NCI-H524 (cell line): ENCODE measurements around the gene MEIS2.

Experiments used
- DNase-seq, 2 experiments: peaks; one replicate each; lab custom pipeline; 2025; lab: John Stamatoyannopoulos, UW

MEIS2 gene

DNA sequence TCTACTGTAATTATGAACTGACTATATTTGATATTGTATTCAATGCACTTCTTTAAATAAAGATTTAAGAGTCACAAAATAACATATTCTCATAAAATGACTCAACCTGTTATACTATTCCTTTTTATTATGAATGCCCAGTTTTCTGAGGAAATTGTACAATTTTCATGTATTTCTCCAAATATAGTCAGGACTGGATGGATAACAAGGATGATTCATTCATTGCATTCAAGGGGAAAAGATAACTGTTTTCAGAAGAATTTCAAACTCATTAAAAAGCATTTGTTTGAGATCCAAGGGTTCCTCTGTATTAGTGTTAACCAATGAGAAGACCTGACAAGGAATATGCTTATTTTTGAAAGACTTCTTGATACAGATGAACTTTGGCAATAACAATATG is 163.7 kb downstream of the MEIS2 start:
- no peak for DNase-seq

DNA sequence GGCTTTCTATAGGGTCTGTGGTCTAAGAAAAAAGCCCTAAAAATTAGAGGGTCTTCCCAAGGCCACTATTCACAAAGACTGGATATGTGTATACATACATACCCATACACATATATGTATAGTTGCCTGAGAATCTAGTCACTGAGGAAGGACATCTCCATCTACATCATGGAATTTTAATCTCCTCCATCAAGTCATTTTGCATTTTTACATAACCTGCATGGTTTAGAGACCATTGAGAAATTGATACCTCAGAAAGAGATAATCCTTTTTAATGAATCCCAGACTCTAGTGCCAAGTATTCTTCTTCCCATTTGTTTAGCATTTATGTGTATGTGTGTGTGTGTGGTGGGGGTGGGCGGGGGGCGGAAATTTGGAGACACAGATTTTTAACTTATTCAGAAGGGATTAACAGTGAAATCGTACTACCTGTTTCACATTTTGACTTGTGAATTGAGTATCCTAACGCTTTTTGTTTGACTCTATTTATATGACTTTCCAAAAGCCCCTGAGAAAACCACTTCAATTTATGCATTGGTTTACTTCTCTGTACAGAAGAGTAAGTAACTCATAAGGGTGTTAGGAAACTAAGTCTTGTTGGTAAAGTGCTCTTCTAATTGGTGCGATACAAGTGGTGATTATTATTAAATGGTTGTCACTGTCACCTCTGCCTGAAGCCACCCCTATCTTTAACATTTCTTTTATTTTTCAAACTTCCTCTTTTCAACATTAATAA is 166.9 kb downstream of the MEIS2 start:
- DNase-seq: peak in 1 of 2 experiments; percentile 30

DNA sequence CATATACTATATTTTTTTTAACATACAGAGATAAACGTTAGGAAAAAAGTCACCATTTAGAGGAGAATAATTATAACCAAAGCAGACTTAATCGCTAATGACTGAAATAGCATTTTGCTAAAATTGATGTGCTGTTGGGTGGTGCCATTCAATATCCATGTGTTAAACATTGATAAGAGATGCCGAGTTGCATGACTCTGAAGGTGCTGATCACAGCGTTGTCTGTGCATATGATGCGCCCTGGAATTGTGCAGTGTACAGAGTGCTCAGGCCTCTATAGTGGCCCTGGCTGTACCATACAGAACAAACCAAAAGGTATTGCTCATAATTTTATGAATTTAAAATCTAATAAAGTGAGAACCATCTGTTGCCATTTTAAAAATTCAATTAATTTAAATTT is 168.3 kb downstream of the MEIS2 start:
- DNase-seq: no peak

DNA sequence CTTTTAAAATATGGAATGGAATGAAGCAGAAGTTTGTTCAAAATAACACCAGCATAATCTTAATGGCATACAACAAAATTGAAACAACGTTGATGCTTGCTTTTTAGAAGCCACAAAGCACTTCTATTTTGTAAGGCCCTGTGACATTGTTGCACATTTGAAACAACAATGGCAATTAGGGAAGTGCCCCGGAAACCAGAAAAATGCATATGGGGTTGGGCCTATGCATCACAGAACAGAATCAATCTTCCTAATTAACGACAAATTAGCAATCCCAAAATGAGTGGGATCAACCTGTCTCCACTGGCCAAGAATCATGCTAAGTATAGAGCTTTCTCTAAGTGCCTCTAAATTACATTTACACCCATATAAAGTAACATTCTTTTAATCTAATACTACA is 168.9 kb downstream of the MEIS2 start:
- DNase-seq: no peak

DNA sequence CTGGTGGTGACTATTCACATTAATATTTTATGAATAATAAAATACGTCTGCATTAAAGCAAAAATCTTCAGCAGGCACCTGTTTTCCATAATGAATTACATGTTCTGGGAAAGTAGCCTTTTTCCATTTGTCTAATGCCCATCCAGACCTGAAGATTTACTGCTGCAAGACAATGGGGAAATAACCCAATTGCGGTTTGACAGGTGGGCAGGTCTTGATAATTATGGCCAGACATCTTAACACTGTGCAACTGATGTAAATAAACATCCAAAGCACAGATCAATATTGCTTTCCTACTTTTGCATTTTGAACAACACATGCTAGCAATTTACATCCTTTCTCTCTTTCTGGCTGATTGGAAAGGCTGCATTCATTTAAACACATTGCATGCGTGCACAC is 173.9 kb downstream of the MEIS2 start:
- no peak for DNase-seq

DNA sequence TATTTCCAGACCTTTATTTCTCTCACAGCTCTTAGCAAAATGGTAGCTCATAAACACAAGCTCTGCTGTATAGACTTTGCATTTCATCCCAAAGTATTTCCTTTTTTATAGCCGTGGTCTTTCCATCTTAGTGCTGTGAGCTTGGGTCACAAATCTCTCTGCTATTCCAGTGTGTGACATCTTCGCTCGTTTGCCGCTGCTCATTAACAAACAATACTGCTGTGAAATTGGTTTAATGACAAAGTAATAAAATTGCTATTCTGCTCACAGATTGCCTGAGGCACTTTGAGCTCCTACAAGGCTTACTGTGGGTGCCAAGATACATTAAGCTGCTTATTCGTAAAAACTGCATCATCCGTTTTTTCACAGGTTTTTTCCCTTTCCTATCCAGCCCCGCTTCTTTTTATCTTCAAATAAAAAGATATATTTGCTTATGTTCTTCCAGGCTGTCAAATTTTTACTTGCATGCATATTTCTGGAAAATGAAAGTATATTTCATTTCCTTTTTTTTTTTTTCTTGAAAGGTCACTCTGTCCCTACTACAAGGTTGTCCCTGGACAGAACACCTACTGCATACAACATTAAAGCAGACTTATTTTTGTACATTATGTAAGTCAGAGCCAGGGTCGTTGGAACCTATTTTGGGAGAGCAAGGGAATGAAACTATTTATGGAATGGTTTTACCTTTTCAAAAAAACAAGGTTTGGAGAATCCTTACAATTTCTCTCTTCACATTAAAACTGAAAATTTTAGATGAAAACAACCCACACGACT is 174.5 kb downstream of the MEIS2 start:
- DNase-seq: no peak

DNA sequence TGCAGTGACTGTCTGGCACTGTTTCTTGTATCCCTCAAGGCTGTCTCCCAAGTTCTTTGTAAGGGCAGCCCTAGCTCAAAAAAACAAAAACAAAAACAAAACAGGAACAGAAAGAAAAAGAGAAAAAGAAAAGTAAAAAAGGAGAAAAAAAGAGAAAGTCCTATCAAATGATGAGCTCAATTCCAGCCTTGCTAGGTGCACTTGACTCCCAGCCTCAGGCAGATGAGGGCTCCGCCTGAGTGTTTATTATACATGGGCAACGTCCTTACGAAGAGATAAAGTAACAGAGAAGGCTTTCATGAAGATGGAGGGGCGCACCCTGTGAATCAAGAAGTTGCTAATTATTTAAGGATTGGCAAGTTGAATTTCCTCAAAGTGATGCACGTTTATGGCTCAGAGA is 175.3 kb downstream of the MEIS2 start:
- no peak for DNase-seq

DNA sequence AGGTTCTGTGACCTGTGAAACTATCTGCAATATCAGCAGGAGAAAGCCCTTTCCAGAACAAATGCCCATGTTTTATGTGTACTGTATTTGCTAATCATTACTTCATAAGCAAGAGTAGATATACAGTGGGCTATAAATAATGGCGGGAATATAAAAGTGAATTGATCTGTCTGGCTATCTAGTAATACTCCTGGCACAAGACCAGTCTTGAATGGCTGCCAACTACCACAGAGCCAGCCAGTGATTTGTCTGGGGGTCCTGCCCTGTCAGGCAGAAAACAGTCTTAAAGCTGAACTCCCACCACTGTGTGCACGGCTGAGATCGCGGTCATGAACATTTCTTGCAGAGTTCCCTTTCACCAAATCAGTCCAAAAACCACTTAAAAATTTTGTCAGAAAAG is 176.3 kb downstream of the MEIS2 start:
- DNase-seq: no peak

DNA sequence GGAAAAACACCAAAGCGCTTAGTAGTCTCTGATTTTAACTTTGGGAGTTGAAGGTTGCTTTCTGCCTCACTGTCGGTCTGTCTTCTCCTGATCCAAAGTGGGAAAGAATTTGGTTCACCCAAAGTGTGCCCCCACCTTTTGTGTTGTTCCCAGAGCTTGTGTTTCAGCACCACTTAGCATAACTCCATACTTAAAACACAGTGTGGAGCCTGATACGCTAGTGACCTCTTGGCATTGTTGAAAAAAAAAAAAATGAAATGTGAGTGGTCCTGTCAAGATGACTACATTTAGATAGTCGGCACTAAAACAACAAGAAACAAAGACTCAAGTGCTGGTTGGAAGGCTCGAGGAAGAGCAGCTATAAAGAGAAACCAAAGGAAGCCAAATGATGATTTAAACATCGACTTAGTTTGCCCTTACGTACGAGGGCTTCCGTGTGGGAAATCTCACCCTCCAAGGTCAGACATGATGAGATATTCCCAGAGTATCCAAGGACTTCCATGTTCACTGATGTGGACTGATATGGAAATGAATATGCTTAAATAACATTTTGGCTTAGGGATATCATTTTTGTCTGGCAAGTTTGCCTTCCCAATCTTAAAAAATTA is 178.8 kb downstream of the MEIS2 start:
- no peak for DNase-seq

DNA sequence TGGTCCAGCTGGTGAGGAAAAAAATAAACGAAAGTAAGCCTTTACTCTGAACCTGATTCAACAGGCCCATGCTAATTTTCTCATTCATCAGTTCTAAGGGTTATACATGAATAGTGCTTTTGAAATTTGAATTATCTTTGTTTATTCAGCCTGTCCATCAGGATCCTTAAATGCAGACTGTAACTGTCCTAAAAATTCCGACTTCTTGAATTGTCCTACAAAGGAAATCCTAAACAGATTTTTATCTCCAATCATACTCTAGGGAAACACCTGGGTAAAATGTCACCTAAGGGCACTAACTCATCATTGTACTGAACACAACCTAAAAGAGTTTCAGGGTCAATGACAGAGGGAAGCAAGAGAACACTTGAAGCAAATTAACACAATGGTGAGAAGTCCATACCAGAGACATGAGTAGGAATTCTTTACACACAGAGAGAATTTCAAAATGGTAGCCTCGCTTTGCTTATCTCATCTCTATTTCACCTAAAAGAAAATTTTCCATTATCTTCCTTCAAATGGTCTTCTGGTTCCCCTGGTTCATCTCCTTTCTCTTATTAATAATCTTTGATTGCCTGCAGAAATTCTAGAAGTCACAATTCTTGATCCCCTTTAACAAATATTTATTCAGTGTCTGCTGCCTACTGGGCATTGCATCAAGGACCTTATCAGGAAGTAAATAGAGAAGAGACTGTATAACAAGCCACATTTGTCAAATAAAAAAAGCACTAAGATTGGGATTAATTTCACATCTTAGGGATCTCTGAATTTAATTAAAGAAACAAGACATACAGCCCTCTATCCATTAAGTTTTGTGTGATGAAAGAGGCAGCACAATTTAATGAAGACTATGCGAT is 182.7 kb downstream of the MEIS2 start:
- no peak for DNase-seq

DNA sequence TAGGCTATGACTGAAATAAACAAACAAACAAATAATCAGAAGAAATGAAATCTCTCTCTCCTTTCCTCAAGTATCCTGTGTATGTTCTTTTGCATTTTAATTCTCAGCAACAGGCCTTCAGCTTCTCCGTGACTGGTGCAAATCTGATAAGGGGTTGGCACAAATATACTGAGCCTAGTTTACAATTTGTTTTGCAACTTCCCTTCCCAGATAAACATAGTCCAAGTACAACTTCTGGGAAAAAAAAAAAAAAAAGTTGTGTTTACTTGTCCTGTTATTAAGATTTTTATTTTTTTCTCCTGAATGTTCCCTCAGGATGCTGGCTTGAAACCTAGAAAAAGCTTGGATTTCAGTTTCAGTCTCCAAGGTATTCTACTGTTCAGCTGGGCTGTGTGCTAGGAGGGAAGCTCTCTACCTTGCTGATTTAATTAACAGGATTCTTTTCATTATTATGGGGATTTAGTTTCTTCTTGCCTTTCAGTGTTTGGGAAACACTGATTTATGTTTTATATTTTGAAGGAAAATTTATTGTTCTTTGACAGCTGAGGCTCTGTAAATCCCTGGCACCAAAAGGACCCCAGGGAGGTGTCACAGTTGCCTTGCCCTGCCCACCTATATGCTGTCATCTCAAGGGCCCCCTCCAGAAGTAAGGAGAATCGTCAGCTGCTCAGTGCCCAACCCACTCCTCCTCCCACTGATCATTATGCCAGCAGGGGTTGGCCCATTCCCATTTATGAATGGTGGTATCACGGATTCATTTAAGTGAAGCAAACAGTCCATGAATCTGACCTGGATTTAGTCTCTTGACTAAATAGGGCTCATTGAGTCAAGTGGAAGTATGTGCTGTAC is 185.2 kb downstream of the MEIS2 start:
- peak in 1 of 2 experiments; percentile 33 for DNase-seq

DNA sequence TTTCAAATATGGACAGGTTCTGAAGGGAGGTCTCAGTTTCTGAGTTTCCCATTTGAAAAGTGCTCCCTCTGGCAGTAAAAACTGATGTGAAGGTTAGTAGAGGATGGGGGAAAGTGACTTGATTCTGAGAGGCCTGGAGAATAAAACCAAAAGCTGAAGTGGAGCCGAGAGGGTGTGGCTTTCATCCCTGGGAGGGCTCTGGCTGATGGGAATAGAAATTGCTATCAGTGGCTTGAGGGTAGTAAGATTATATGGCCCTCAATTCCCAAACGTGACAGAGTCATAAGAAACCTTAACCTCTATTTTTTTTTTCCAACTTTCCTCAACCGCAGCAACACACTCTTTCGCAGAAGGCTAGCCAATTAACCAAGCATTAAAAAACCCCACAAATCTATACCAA is 185.9 kb downstream of the MEIS2 start:
- DNase-seq: no peak

DNA sequence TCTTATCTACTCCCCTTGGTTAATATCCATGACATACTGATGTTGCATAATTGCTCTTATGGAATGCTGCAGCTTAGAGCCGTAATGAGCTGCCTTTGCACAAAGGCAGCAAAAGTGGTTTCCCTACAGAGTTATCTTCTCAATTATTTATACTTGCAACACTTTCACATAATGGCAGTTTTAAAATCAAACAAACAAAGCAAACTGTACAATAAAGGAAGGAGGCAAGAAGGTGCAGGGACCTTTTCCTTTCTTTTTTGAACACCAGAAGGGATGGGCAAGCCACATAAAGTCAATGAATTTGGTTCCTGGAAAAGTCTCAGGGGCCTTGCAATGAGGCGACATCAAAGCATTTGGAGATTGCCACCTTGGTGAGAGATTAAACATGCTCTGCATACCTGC is 188.0 kb downstream of the MEIS2 start:
- no peak for DNase-seq

DNA sequence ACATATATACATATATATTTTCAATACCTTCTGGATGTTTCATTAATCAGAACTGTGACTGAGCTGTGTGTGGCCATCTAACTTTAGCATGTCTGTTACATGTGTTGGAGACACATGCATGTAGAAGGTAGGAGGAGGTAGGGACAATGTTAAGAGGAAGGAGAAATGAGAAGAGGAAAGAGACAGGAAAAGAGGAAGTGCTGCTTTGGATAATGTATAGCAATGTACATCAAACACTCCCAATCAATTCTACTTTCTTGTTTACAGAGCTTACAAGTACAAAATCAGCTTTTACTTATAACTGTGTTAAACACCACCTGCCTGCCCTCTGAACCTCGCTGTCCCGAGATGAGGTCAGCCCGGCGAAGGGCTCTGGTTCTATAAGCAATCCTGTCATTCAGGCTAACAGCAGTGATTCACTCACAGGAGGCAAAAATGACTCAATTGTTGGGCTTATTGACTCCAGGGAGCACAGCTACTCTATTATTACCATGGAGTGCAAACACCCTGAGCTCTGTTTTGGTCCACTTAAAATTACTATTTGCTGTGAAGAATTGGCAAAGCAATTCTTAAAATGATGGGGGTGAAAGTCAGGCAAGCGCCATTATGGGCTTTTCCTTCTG is 188.9 kb downstream of the MEIS2 start:
- no peak for DNase-seq

DNA sequence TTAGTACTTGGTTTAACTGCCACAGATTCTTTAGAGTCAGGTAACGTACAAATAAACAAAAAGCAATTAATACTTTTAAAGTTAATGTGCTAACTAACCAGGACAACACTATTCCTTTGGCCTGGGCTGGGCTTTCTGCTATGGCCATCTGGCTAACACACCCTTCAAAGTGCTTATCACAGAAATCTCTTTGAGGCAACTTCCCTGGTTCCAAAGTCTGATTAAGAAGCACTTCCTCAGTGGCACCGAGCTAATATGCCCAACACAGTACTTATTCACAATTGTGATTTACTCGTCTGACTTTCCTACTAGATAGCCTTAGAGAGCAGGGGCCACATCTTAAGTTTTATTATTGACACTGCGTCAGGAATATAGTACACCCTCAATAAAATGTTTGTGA is 191.4 kb downstream of the MEIS2 start:
- DNase-seq: peak in 1 of 2 experiments; percentile 44

DNA sequence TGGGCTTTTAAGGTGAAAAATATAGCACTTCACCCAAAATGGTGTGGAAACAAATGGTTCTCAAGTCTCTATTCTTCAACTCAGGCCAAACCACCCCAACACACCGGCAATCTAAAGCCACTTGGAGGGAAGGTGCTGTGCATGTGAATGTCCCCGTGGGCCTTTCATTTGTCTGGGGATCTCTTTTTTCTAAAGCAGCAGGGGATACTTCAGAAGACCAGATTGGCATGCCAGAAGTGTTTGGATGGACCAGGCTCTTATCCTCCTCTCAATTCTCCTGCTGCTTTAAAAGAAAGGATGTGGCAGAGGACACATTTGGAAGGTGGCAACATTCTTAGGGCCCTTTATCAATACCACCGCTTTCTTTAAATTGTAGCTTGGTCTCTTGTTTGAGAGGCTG is 193.1 kb downstream of the MEIS2 start:
- peak in 1 of 2 experiments; percentile 59 for DNase-seq

DNA sequence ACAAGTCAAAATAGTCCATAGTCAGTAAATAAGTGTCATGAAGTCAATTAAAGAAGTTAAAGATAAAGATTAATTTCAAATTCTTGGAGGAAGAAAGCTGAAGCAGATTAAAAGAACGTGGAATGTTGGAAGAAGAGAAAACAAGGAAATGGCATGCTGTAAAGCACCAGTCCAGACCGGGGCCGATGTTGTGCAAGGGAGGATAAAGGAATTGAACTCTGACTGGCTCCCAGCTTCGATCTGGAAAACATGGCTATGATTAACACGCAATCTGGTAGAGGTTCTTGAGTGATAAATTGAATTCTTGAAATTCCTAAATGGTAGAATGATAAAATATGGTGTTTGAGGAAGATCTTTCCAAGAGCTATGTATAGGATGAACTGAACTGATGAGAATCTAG is 194.4 kb downstream of the MEIS2 start:
- no peak for DNase-seq

DNA sequence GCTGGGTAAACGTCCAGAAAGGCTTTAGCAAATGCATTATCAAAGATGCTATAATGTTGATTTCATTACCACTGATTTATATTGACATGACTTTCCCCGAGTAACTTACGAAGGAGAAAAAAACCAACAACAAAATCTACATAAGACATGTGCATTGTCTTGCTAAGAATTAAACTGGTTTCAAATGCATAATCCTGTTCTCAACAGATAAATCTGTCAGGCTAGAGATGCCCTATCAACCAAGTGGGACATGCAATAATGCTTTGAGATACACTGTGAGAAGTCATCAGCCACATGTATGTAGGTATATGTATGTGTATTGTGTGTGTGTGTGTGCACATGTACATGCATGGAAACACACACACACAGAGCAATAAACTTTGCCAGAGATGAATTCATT is 195.6 kb downstream of the MEIS2 start:
- no peak for DNase-seq

DNA sequence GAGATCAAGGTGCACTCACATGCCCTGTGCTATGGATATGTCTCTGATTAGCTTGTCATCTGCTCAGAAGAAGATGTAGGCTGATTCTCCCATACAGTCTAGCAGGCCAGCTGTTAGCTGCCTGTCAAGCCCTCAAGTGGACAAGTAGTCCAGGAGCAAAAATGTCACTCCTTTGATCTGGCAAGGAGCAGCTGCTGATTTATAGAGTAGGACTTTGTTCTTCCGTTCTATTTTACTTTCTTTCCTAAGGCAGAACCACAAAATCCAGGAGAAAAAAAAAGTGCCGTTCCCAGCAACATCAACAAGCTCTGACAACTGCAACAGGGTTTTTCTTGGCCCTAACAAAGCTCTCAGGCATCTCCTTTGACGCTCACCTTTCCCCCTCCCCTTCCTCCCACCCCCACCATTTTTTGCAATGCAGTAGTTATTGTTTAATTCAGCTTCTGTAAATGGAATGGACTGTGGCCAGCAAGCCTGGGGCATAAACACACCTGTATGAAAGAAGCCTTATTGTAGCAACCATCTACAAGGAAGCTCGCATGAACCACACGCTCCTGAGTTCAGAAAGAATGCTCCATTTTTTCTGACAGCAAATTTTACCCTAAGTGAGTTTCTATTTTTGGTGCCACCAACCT is 196.3 kb downstream of the MEIS2 start:
- peak; percentile 64 to 93 for DNase-seq

DNA sequence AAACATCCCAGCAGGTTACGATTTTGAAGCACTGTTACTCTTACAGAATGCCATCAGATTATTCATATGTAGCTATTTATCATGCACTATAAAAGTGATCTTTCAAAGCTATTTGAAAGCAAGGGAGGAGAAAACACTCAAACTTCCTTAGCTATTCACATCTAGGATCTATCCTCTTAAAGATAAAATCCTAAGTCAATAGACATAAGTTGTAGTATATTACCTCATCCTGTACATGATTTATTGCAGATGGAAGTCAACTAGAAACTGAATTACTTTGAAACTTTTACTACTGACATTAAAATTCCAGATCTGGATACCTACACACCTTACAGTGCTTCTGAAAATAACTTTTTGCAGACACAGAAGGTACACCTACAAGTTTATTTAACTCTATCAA is 197.2 kb downstream of the MEIS2 start:
- DNase-seq: no peak
